OCI-LY1 (cell line): ENCODE data around the gene CREM.
A peak's percentile ranks its signal among the peaks of the same experiment; 100 is the strongest.

ENCODE experiments used
- H2AFZ ChIP-seq: fragments of 200-600 bp; sonication (generic), shearing (Covaris generic); 2 replicates; pipeline ENCODE4 v1.6.0; 2014; ENCODE audit warnings: antibody characterized with exemption, mild to moderate bottlenecking, low read length
- H3F3A ChIP-seq: fragments of 200-600 bp; sonication (generic), shearing (Covaris generic); 2 replicates; pipeline ENCODE4 v1.6.0; 2014; ENCODE audit warnings: mild to moderate bottlenecking, antibody characterized with exemption, low read length, moderate library complexity; ENCODE audit not compliant: insufficient read depth
- H3K27ac ChIP-seq: fragments of 200-600 bp; sonication (generic); 2 replicates; pipeline ENCODE4 v1.5.1; 2014; ENCODE audit warnings: low read length, mixed run types, mild to moderate bottlenecking, low read depth; ENCODE audit not compliant: poor library complexity, severe bottlenecking
- H3K27me3 ChIP-seq: fragments of 200-600 bp; sonication (generic); 2 replicates; pipeline ENCODE4 v1.6.0; 2014; ENCODE audit warnings: antibody characterized with exemption, mild to moderate bottlenecking, low read length, moderate library complexity; ENCODE audit not compliant: insufficient read depth
- H3K36me3 ChIP-seq: fragments of 200-600 bp; sonication (generic); 2 replicates; pipeline ENCODE4 v1.6.1; 2014; ENCODE audit warnings: mild to moderate bottlenecking, antibody characterized with exemption, low read length, moderate library complexity, mixed read lengths; ENCODE audit not compliant: insufficient read depth
- H3K4me1 ChIP-seq: fragments of 200-600 bp; sonication (generic); 2 replicates; pipeline ENCODE4 v1.5.1; 2014; ENCODE audit warnings: mild to moderate bottlenecking, low read length, moderate library complexity; ENCODE audit not compliant: insufficient read depth, severe bottlenecking
- H3K4me2 ChIP-seq: fragments of 200-600 bp; sonication (generic), shearing (Covaris generic); 2 replicates; pipeline ENCODE4 v1.6.1; 2014; ENCODE audit warnings: low read length
- H3K4me3 ChIP-seq: fragments of 200-600 bp; sonication (generic); 2 replicates; pipeline ENCODE4 v1.5.1; 2014; ENCODE audit warnings: low read length, low read depth, mild to moderate bottlenecking, mixed read lengths; ENCODE audit not compliant: poor library complexity, severe bottlenecking
- H3K79me2 ChIP-seq: fragments of 200-600 bp; shearing (Covaris generic); 2 replicates; pipeline ENCODE4 v1.6.1; 2016; ENCODE audit warnings: mixed run types, low read length, mixed read lengths; ENCODE audit not compliant: insufficient read depth
- H3K9ac ChIP-seq: fragments of 200-600 bp; sonication (generic), shearing (Covaris generic); 2 replicates; pipeline ENCODE4 v1.6.1; 2014; ENCODE audit warnings: mild to moderate bottlenecking, low read length, mixed read lengths
- H3K9me2 ChIP-seq: fragments of 200-600 bp; sonication (generic), shearing (Covaris generic); 2 replicates; pipeline ENCODE4 v1.6.1; 2014; ENCODE audit warnings: low read depth, mild to moderate bottlenecking, low read length, mixed read lengths
- H3K9me3 ChIP-seq: fragments of 200-600 bp; shearing (Covaris generic); 2 replicates; pipeline ENCODE4 v1.6.1; 2014; ENCODE audit warnings: low read length, mixed read lengths
- H4K20me1 ChIP-seq: fragments of 200-600 bp; sonication (generic), shearing (Covaris generic); 2 replicates; pipeline ENCODE4 v1.6.0; 2016; ENCODE audit warnings: mild to moderate bottlenecking, low read length; ENCODE audit not compliant: insufficient read depth
- CTCF ChIP-seq: fragments of 200-600 bp; sonication (generic), shearing (Covaris generic); IDR thresholded peaks from 2 replicates; pipeline ENCODE4 v1.5.1; 2017; ENCODE audit warnings: mild to moderate bottlenecking, antibody characterized with exemption, low read length, moderate library complexity, mixed read lengths
- EZH2 ChIP-seq: fragments of 200-600 bp; sonication (generic), shearing (Covaris generic); IDR thresholded peaks from 2 replicates; pipeline ENCODE4 v1.8.0; 2017; ENCODE audit warnings: borderline replicate concordance, mixed run types, mild to moderate bottlenecking, antibody characterized with exemption, low read length, moderate library complexity, mixed read lengths

Gene CREM

GRCh38 chr10:35236739-35237138, 110.1 kb downstream of the CREM start:
- H3K27ac ChIP-seq = no peak overlapping the region
- H3K9me3 ChIP-seq = no peaks in the 10 kb centered on the region
- TF ChIP-seq CTCF (peak; percentile 20; the same call in 1 of the 2 replicates), EZH2 (no peak)
- no peak overlapping the region for H3K9ac ChIP-seq
- H4K20me1 ChIP-seq = no peaks in the 10 kb centered on the region
- no peaks in the 10 kb centered on the region for H3F3A ChIP-seq
- H3K27me3 ChIP-seq = no peaks in the 10 kb centered on the region
- no peaks in the 10 kb centered on the region for H3K4me1 ChIP-seq
- no peaks in the 10 kb centered on the region for H3K9me2 ChIP-seq
- H3K4me2 ChIP-seq = no peak overlapping the region
- no peak overlapping the region for H3K4me3 ChIP-seq
- no peaks in the 10 kb centered on the region for H3K79me2 ChIP-seq
- H2AFZ ChIP-seq = no peak overlapping the region
- no peaks in the 10 kb centered on the region for H3K36me3 ChIP-seq

- no peaks in the 10 kb centered on the region for H3K9me3 ChIP-seq
- H3K9ac ChIP-seq = no peak overlapping the region
- H3K79me2 ChIP-seq = no peaks in the 10 kb centered on the region
- H2AFZ ChIP-seq = no peak overlapping the region
- no peaks in the 10 kb centered on the region for H3K27me3 ChIP-seq
- H3K36me3 ChIP-seq = no peaks in the 10 kb centered on the region
- H3K9me2 ChIP-seq = no peaks in the 10 kb centered on the region
- H3K4me1 ChIP-seq = no peaks in the 10 kb centered on the region
- H3K4me3 ChIP-seq = no peak overlapping the region
- TF ChIP-seq CTCF (no peak), EZH2 (no peak)
- H4K20me1 ChIP-seq = no peaks in the 10 kb centered on the region
- no peak overlapping the region for H3K4me2 ChIP-seq
- H3K27ac ChIP-seq = no peak overlapping the region
- H3F3A ChIP-seq = no peaks in the 10 kb centered on the region
Measured at GRCh38 chr10:35237766-35238512, 111.3 kb downstream of the CREM start.

GRCh38 chr10:35244549-35244948, 117.9 kb downstream of the CREM start:
- TF ChIP-seq CTCF = no peak
- no peak for TF ChIP-seq EZH2
- H2AFZ ChIP-seq = no peak overlapping the region
- H3K4me3 ChIP-seq = no peak overlapping the region
- H3K79me2 ChIP-seq = no peaks in the 10 kb centered on the region
- H3K36me3 ChIP-seq = no peaks in the 10 kb centered on the region
- H3K27me3 ChIP-seq = no peaks in the 10 kb centered on the region; the same call in 1 of the 2 replicates
- no peak overlapping the region for H3K27ac ChIP-seq
- H3K9me2 ChIP-seq = no peaks in the 10 kb centered on the region
- H3F3A ChIP-seq = no peaks in the 10 kb centered on the region
- no peak overlapping the region for H3K9ac ChIP-seq
- H4K20me1 ChIP-seq = no peaks in the 10 kb centered on the region
- no peaks in the 10 kb centered on the region for H3K9me3 ChIP-seq
- H3K4me1 ChIP-seq = no peaks in the 10 kb centered on the region
- no peak overlapping the region for H3K4me2 ChIP-seq
